HG03565 (cell line): ENCODE data around the gene ASPG.
"Not testable (repeated sequence)": the region's sequence is repeated elsewhere in the genome, so short reads cannot be mapped to it uniquely, and the experiment has no call there.

ENCODE experiments used
- ATAC-seq: cut with Tn5 transposase; IDR thresholded peaks from one replicate; pipeline ENCODE4 v1.9.1; 2021; ENCODE audit warnings: mild to moderate bottlenecking, moderate library complexity; ENCODE audit not compliant: unreplicated experiment

Gene ASPG

GRCh38 chr14:104145826-104146601 lies 60.5 kb downstream of the ASPG start:
- no peak for ATAC-seq

DNA sequence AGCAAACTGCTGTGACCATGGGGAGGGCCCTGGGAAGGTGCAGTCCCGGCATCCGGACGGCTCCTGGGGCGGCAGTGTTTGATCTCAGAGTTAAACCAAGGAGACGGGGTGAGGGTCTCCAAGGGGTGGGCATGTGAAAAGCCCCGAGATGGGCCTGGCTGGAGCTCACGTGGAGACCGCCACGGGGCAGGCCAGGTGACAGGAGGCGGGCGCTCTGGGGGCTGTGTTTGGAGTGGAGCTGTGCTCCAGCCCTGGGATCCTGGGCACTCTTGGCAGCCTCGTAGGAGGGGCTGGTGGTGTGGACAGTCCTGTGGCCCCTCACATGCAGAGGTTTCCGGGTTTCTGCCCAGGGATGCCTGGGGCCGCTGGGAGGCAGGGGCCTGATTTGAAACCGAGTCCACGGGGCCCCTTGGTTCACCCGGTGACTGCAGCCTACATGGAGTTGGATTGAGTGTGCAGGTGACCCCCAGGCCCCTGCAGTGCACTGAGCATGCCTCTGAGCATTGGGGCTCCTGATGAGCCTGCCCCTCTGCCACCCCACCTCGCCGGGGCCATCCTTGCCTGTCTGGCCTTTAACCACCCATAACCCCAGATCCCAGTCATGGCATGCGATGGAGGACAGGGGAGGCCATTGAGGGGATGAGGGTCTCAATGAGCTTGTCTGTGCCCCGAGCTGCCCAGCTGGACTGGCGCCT lies 61.3 kb downstream of the ASPG start:
- no peak for ATAC-seq

- ATAC-seq = no peak
Measured at GRCh38 chr14:104147346-104148125, 62.0 kb downstream of the ASPG start.

DNA sequence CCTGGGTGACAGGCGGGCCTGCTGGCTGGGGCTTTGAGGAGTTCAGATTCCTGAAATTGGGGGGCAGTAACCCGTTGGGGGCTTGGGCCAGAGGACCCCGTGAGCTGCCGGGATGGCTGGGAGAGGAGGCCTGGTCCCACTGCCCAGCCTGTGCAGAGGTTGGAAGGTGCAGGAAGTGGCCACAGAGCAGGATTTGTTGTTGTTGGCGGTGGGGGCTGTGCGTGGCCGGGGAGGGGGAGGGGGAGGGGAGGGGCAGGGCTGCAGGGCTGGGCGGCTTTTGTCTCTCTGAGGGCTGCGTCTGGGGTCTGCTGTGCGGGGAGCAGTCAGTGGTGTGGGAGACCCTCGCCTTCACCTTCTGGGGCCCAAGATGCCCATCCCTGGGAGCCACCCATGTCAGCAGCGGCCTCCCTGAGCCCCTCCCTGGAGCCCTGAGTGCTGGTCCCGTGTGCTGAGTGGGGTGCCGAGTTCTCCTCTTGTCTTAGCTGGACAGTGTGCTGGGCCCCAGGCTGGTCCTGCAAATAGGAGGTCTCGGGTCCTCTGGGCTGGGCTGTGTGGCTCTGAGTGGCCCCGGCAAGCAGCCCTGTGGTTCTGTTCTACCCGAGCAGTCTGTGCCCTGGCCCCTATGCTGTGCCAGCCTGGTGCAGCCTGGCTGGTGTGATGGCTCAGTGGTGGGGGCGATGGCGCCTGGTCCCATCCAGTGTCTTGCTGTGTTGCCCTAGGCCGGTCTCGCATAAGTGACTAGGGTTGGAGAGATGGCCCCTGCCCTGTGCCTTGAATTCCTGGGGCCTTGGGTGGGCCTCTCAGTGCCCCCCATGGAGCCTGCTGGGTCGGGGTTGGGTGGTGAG lies 63.2 kb downstream of the ASPG start:
- ATAC-seq = no peak

GRCh38 chr14:104149278-104149595 lies 63.7 kb downstream of the ASPG start:
- ATAC-seq = no peak

DNA sequence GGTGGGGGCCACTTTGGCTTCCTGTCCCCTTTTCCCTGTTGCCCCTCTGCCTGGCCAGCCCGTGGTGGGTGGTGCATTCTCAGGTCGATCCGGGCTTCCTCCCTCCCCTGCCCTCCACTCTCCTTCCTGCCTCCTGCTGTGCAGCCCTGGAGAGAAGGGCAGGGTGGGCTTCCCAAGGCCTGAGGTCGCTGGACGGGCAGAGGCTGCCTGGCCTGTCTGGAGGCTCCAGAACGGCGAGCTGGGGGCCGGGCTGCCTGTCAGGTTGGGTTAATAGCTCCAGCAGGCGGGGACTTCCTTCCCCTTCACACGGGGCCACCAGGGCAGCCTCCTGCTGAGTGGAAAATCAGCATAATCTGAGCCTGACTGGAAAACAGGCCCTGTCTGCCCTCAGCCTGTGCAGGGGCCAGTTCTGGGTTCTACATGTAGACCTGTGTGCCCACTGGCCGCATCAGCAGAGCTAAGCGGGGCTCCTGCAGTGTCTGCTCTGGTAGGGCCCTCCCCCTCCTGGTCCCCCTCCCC lies 64.2 kb downstream of the ASPG start:
- no peak for ATAC-seq

DNA sequence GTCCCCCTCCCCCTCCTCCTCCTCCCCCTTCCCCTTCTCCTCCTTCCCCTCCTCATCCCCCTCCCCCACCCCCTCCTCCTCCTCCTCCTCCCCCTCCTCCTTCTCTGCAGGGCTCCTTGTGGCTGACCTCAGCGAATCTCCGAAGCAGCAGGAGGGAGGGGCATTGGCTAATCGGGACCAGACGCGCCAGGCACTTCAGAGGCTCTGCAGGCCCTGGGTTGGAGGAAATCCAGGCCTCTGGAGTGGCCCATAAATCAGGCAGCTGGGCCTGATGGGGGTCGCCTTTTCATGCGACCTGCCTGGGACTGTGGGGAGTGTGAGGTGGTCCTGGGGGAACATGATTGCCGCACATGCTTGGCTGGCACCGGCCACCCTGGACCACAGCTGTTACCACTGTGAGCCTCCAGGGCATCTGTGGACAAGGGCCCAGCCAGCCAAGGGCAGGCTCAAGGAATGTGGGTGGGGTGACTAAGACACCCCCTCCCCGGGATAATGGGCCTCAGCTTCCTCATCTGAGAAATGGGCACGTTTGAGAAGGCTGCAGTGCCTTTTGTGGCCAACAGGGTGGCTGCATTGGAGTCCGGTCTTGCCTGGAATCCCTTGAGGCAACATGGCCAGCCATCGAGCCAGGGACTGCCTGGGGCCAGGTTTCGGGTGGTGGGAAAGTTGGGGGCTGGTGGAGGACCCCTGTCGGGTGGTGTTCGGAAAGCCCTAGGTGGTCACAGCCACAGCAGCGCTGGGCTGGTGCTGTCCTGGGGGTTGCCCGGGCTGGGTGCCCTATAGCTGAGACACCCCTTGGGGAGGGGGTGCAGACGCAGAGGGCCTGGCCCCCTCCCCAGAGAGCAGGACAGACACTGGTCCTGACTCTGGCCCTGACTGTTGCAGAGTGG lies 64.9 kb downstream of the ASPG start:
- no peak for ATAC-seq

- ATAC-seq = no peak
Measured at GRCh38 chr14:104151026-104151381, 65.5 kb downstream of the ASPG start.

DNA sequence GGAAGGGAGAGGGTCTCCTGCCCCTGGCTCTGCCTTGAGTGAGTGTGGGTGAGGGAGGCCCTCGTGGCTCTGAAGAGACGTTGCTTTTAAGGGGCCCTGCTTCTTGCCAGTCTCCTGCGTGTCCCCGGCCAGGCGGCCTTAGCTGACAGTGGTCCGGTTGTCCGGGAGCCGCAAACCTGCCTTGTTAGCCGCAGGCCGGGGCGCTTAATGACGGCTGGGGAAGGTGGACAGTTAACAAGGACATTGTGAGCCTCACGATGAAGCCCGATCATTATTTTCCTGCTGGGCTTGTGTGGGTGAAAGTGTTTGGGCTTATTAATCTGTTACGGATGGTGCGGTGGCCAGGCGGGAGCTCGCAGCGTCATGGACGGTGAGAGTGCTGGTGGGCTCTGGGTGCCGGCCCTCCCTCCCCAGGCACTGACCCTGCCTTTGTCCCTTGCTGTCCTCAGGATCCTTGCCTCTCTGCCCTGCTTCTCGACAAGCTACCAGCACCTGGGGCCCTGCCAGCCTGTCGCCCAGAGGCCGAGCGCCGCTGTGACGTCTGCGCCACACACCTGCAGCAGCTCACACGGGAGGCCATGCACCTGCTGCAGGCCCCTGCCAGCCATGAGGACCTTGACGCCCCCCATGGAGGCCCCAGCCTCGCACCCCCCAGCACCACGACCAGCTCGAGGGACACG lies 66.2 kb downstream of the ASPG start:
- ATAC-seq = no peak

DNA sequence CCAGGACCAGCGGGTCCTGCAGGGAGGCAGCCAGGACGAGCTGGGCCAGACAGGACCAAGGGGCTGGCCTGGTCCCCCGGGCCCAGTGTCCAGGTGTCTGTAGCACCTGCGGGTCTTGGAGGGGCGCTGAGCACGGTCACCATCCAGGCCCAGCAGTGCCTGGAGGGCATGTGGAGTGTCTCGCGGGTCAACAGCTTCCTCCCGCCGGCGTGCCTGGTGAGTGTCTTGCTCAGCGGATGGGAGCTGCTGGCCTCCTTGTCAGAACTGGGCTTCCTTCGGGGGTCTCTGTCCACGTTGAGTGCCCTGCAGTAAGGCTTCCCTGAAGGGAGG lies 66.7 kb downstream of the ASPG start:
- ATAC-seq = no peak

GRCh38 chr14:104152686-104153393 lies 67.3 kb downstream of the ASPG start:
- no peak for ATAC-seq

GRCh38 chr14:104153394-104153755 lies 67.9 kb downstream of the ASPG start:
- ATAC-seq = not testable (repeated sequence)

GRCh38 chr14:104154246-104154645 lies 68.7 kb downstream of the ASPG start:
- no peak for ATAC-seq

- ATAC-seq = no peak
Measured at GRCh38 chr14:104155513-104155912, 70.0 kb downstream of the ASPG start.

DNA sequence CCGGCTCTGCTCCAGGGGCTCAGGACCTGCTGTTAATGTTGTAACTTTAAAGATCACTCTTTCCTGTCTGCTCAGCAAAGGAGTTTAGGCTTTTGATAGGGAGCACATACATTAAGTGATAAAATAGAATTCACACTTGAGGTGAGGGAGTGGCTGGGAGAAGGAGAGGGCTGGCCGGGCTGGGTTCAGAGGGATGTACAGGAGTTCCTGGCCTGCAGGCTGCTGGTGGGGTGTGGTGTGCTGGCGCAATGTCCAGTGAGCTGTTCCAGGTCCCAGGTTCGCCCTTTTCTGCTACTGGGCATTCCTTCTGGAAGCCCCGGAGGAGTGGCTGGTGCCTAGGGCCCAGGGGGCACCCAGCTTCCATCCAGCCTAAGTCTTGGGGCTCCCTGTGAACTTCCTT lies 70.6 kb downstream of the ASPG start:
- no peak for ATAC-seq

GRCh38 chr14:104157016-104157928 lies 71.8 kb downstream of the ASPG start:
- ATAC-seq = no peak

DNA sequence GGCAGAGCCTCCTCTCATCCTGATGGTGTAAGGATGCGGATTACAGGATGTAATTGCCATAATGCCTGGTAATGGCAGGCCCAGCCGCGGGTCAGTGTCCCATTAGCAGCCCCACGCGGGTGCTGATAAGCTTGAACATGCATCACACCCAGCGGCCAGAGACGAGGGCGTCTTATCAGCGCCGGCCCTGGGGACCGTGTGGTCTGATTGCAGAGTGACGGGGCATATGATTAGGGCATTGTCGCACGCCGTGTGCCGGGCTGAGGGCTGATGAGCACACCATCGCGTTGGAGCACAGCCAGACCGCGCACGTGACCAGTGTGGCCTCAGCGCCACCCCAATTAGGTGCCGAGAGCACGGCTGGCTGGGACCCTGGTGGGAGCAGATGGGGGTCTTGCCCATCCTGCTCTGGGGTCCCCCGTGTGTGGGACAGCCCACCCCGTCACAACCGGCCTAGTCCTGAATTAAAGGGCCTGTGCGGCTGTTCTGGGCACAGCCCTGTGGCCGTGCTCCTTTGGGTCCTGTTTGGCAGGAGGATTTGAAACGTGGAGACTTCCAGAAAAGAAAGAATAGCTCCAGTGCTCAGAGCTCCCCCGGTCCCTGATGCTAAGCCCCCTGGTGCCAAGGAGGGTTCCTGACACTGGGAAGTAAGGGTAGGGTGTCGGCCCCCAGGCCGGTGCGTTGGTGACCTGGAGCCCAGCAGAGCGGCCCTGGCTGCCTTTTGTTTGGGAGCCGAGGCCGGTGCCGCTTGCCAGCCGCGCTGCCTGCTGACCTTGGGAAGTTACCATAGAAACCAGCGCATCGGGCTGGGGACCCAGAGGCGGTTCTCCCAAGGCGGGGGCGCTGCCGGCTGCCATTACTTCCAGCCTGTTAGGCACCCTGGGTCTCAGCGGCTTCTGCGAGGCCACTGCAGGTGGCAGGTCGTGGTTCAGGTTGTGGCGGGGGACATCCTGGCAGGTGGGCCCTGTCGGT lies 73.6 kb downstream of the ASPG start:
- no peak for ATAC-seq
